ENCODE data around the gene NELFB. TPM values are rescaled to one million over a fixed set of nuclear protein-coding genes. Genes with fewer than 3 reads are reported as not detected.

The NELFB gene
- total RNA-seq, 3 donors from 2014 or later, result 32.6 to 39.2 (median 38.7) TPM

DNA sequence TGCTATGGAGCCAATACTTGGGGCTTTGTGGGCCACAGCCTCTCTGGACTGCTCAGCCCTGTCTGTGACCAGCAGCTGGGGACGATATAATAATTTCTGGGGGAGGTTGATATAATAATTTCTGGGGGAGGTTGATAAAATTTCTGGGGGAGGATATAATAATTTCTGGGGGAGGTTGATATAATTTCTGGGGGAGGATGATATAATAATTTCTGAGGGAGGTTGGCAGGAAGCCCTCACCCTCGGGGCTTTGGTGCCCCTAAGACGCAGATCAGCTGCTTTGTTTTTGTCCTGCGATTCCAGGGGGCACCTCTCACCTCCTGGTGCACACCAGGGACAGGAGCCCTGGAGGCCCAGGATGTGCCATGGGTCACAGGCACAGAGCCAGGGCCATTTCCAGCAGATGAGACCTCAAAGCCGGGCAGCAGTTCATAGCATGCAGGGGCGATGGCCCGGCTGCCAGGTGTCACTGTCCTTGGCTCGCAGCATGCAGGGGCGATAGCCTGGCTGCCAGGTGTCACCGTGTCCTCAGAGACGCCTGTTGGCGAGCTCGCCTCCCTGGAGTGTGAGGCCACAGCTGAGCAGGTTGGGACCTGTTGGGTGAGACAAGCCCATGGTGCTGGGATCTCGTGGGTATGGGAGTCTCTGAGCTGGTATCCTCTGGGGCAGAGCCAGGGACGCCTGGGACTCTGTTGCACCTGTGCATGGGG lies 18.6 kb downstream of the NELFB start:
- H3K9me3 ChIP-seq, result no peaks in the 10 kb centered on the region
- TF ChIP-seq POLR2A (IDR thresholded peaks at IDR 0.05) (no peak), POLR2AphosphoS5 (IDR thresholded peaks at IDR 0.05) (no peak)
- TF ChIP-seq, protein P1, sequence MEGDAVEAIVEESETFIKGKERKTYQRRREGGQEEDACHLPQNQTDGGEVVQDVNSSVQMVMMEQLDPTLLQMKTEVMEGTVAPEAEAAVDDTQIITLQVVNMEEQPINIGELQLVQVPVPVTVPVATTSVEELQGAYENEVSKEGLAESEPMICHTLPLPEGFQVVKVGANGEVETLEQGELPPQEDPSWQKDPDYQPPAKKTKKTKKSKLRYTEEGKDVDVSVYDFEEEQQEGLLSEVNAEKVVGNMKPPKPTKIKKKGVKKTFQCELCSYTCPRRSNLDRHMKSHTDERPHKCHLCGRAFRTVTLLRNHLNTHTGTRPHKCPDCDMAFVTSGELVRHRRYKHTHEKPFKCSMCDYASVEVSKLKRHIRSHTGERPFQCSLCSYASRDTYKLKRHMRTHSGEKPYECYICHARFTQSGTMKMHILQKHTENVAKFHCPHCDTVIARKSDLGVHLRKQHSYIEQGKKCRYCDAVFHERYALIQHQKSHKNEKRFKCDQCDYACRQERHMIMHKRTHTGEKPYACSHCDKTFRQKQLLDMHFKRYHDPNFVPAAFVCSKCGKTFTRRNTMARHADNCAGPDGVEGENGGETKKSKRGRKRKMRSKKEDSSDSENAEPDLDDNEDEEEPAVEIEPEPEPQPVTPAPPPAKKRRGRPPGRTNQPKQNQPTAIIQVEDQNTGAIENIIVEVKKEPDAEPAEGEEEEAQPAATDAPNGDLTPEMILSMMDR (IDR thresholded peaks at IDR 0.05), result no peak
- intact Hi-C loops (cut with DNase I; ENCODE audit: low total_unique reads), result no loop called here
- peaks cover 0 to 7% of the 10 kb centered on the region in 2 donors for H3K27me3 ChIP-seq
- peak in 1 of 2 donors; percentile 43 for DNase-seq (ENCODE audit: low spot score in 2 of 2)
- peaks cover 0 to 7% of the 10 kb centered on the region in 2 donors for H3K4me1 ChIP-seq
- H3K4me3 ChIP-seq, result no peak overlapping the region
- H3K27ac ChIP-seq, result peak overlapping the region in 1 of 2 donors; percentile 30
- peaks cover 5% of the 10 kb centered on the region for H3K36me3 ChIP-seq

DNA sequence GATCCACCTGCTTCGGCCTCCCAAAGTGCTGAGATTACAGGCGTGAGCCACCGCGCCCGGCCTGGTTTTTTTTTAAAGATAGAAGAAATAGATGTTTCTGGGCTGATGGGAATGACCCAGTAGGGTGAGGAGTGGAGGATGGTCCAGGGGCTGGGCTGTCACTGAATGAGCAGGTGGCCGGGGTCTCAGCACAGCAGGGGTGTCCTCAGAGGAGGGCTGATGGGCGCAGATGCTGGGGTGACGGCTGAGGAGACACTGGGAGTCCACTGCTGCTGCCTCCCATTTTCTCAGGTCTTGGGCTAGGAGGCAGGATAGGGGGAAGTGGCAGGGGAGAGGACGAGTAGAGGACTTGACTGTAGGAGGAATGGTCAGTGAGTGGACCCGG lies 20.1 kb downstream of the NELFB start:
- Histone ChIP-seq H3K27ac (no peak overlapping the region), H3K4me3 (no peak overlapping the region), H3K36me3 (peaks cover 5% of the 10 kb centered on the region), H3K9me3 (no peaks in the 10 kb centered on the region), H3K27me3 (peaks cover 0 to 7% of the 10 kb centered on the region in 2 donors), H3K4me1 (peaks cover 0 to 5% of the 10 kb centered on the region in 2 donors)
- TF ChIP-seq, protein P1 (IDR thresholded peaks at IDR 0.05), result no peak
- TF ChIP-seq POLR2A (IDR thresholded peaks at IDR 0.05), result no peak
- no peak for TF ChIP-seq POLR2AphosphoS5 (IDR thresholded peaks at IDR 0.05)
- intact Hi-C loops (cut with DNase I; ENCODE audit: low total_unique reads), result no loop called here
- DNase-seq (ENCODE audit: low spot score in 2 of 2), result no peak

DNA sequence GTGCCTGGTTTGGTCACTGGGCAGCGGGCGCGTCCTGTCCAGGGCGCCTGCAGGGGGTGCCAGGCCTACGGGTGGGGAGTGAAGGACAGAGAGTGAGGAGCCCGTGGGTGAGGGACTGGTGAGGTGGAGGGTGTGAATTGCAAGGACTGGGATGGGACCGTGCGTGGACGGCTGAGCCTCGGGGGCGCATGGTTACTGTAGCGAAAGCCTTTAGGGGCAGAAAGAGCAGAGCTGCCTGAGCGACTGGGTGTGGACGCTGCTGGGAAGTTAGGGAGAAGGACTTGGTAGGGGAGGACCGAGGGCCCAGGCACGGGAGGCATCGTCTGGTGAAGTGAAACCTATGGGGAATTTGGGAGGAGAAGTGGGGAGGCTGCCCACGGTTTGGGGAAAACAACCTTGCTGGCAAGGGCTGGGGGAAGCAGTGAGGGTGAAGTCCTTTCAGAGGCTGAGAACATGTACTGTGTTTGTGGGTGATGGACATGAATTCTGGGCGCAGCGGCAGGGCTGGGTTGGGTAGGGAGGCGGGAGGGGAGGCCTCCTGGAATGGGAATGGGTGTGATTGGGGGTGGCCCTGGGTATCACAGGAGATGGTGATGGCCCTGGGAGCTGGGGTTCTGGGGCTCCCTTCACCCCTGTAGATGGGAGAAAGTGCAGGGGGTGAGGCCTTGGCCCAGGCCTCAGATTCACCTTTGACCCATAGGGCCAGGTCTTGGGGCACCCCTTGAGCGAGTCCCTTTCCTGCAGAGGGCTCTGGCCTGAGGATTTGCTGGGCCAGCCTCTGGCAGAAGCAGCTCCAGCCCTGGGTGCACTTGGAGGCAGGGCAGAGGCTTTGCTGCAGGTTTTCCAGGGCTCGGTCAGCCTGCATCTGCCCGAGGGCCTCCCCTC lies 20.7 kb downstream of the NELFB start:
- TF ChIP-seq POLR2AphosphoS5 (IDR thresholded peaks at IDR 0.05) (no peak), POLR2A (IDR thresholded peaks at IDR 0.05) (no peak)
- TF ChIP-seq, protein P1 (IDR thresholded peaks at IDR 0.05), result no peak
- H3K27ac ChIP-seq, result no peak overlapping the region
- peaks cover 5% of the 10 kb centered on the region for H3K36me3 ChIP-seq
- H3K27me3 ChIP-seq, result peaks cover under 1 to 13% of the 10 kb centered on the region in 2 donors
- peaks cover 3 to 5% of the 10 kb centered on the region in 2 donors for H3K4me1 ChIP-seq
- intact Hi-C loops (cut with DNase I; ENCODE audit: low total_unique reads), result no loop called here
- DNase-seq (ENCODE audit: low spot score in 2 of 2), result no peak
- H3K9me3 ChIP-seq, result no peaks in the 10 kb centered on the region
- no peak overlapping the region for H3K4me3 ChIP-seq

DNA sequence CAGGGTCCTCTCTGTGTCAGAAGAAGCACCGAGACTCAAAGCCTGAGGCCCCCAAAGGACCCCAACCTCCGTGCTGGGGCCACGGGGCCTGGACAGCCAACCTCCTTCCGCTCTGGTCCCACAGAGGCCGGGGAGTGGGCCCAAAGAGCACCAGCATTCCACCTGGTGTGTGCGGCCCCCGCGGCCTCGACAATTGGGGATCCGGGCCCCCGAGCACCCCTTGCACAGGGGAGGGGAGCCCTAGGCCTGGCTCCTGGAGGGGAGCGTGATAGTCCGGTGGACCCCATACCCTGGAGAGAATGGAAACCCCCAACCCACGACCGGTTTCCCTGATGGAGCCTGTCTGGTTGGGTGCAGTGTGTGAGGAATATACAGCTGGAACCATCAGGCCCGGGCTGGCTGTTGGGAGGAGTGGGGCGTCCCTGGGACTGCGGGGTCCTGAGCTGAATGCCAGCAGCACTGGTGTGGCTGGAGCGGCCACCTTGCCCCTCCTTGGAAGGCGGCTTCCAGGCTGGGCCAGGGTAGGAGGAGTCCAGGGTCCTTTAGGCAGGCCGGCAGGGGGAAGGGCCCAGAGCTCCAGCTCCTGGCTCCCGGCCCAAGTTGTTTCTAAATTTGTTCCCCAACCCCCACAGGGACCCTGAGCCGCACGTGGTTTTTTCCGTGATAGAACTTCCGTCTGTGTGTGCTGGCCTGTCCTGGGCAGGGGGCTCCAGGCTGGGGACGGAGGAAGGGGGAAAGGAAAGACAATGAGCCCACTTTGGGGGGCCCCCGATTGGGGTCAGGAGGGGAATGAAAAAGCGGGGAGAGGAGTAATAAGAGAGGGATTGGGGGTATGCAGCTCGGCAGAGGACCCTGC lies 21.6 kb downstream of the NELFB start:
- no peaks in the 10 kb centered on the region for H3K9me3 ChIP-seq
- peak overlapping the region; percentile 51 to 89 for H3K27ac ChIP-seq
- H3K36me3 ChIP-seq, result peaks cover 5% of the 10 kb centered on the region
- H3K27me3 ChIP-seq, result peaks cover 2 to 20% of the 10 kb centered on the region in 2 donors
- intact Hi-C loops (cut with DNase I; ENCODE audit: low total_unique reads), result no loop called here
- H3K4me3 ChIP-seq, result peak overlapping the region; percentile 47 to 60 (median 51)
- DNase-seq (ENCODE audit: low spot score in 2 of 2), result no peak
- peaks cover 5 to 7% of the 10 kb centered on the region in 2 donors for H3K4me1 ChIP-seq
- no peak for TF ChIP-seq POLR2A (IDR thresholded peaks at IDR 0.05)
- TF ChIP-seq, protein P1 (IDR thresholded peaks at IDR 0.05), result no peak
- TF ChIP-seq POLR2AphosphoS5 (IDR thresholded peaks at IDR 0.05), result no peak
